GM21515 (cell line): ENCODE measurements around the gene CMPK2.

Experiments
- ATAC-seq: cut with Tn5 transposase; IDR thresholded peaks from one replicate; pipeline ENCODE4 v1.9.1; 2021; ENCODE audit not compliant: unreplicated experiment

CMPK2 gene

GRCh38 chr2:6812857-6813530 lies 52.7 kb downstream of the CMPK2 start:
- no peak for ATAC-seq

GRCh38 chr2:6810961-6811360 lies 54.7 kb downstream of the CMPK2 start:
- no peak for ATAC-seq

GRCh38 chr2:6808426-6808825 lies 57.3 kb downstream of the CMPK2 start:
- ATAC-seq: no peak

GRCh38 chr2:6806604-6807003 lies 59.1 kb downstream of the CMPK2 start:
- ATAC-seq: no peak

GRCh38 chr2:6800553-6800952 lies 65.2 kb downstream of the CMPK2 start:
- ATAC-seq: no peak
